ENCODE measurements around the gene WNT7B.

The WNT7B gene

DNA sequence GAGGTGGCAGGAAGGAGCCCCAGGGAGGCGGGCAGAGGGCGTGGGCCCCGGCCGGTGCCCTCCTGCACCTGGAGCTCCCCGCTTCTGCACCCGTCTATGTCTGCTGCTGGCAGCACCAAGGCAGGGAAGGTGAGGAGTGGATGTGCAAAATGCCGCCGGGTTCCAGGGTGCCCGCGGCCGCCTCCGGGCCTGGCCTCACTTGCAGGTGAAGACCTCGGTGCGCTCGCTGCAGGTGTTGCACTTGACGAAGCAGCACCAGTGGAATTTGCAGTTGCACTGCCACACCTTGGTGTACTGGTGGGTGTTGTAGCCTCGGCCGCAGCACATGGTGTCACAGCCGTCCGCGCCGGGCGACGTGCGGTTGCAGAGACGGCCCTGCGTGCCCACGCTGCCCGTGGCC, 54.3 kb downstream of the WNT7B start:
- no peak overlapping the region for H3K4me3 ChIP-seq (ENCODE audit: low read length, poor library complexity, severe bottlenecking)
- no peaks in the 10 kb centered on the region for H3K79me2 ChIP-seq (ENCODE audit: insufficient read depth, low read length)
- H3K27me3 ChIP-seq (ENCODE audit: insufficient read depth, low read length, poor library complexity, severe bottlenecking): no peaks in the 10 kb centered on the region
- no peak overlapping the region for H2AFZ ChIP-seq (ENCODE audit: low read length)
- H3K9me2 ChIP-seq (replicated peaks; ENCODE audit: low read depth, low read length): no peaks in the 10 kb centered on the region
- TF ChIP-seq EZH2phosphoT487 (IDR thresholded peaks at IDR 0.05; ENCODE audit: borderline replicate concordance): no peak
- TF ChIP-seq, protein P1, sequence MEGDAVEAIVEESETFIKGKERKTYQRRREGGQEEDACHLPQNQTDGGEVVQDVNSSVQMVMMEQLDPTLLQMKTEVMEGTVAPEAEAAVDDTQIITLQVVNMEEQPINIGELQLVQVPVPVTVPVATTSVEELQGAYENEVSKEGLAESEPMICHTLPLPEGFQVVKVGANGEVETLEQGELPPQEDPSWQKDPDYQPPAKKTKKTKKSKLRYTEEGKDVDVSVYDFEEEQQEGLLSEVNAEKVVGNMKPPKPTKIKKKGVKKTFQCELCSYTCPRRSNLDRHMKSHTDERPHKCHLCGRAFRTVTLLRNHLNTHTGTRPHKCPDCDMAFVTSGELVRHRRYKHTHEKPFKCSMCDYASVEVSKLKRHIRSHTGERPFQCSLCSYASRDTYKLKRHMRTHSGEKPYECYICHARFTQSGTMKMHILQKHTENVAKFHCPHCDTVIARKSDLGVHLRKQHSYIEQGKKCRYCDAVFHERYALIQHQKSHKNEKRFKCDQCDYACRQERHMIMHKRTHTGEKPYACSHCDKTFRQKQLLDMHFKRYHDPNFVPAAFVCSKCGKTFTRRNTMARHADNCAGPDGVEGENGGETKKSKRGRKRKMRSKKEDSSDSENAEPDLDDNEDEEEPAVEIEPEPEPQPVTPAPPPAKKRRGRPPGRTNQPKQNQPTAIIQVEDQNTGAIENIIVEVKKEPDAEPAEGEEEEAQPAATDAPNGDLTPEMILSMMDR (conservative IDR thresholded peaks at IDR 0.05; ENCODE audit: low read length): no peak
- no peaks in the 10 kb centered on the region for H3F3A ChIP-seq (ENCODE audit: low read depth)
- H3K4me1 ChIP-seq (ENCODE audit: insufficient read depth, low read length, poor library complexity, severe bottlenecking): no peaks in the 10 kb centered on the region
- no peaks in the 10 kb centered on the region for H3K9me3 ChIP-seq (ENCODE audit: insufficient read depth, low read depth, low read length)
- H3K4me2 ChIP-seq (ENCODE audit: low read depth, low read length, poor library complexity, severe bottlenecking): no peak overlapping the region
- H3K9ac ChIP-seq (ENCODE audit: low read depth, low read length, poor library complexity, severe bottlenecking): no peak overlapping the region
- peaks cover 8% of the 10 kb centered on the region; the same call in 1 of the 2 replicates for H3K36me3 ChIP-seq (ENCODE audit: insufficient read depth, low read length)
- no peaks in the 10 kb centered on the region for H4K20me1 ChIP-seq (ENCODE audit: insufficient read depth, low read length, poor library complexity, severe bottlenecking)

DNA sequence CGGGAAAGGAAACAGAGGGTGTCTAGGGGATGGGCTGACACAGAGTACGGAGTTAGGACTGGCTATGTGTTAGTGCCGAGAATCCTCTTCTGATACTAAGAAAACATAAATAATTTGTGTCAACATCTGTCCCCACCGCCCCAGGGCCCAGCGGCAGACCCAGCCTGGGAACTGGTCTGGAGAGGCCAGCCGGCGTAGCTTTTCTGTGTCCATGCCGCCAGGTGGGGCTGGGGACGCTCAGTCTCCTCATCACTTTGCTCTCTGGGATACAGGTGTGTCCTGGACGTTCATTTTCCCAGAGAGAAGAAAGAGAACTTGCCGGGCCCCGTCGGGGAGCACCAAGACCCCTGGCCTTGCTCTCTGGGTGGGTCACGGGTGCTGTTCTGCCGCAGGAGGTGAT, 54.7 kb downstream of the WNT7B start:
- peaks cover 8% of the 10 kb centered on the region; the same call in 1 of the 2 replicates for H3K36me3 ChIP-seq (ENCODE audit: insufficient read depth, low read length)
- no peaks in the 10 kb centered on the region for H3K27me3 ChIP-seq (ENCODE audit: insufficient read depth, low read length, poor library complexity, severe bottlenecking)
- H4K20me1 ChIP-seq (ENCODE audit: insufficient read depth, low read length, poor library complexity, severe bottlenecking): no peaks in the 10 kb centered on the region
- H3K4me1 ChIP-seq (ENCODE audit: insufficient read depth, low read length, poor library complexity, severe bottlenecking): no peaks in the 10 kb centered on the region
- no peak overlapping the region for H2AFZ ChIP-seq (ENCODE audit: low read length)
- TF ChIP-seq, protein P1 (conservative IDR thresholded peaks at IDR 0.05; ENCODE audit: low read length): no peak
- no peak for TF ChIP-seq EZH2phosphoT487 (IDR thresholded peaks at IDR 0.05; ENCODE audit: borderline replicate concordance)
- no peaks in the 10 kb centered on the region for H3F3A ChIP-seq (ENCODE audit: low read depth)
- no peak overlapping the region for H3K9ac ChIP-seq (ENCODE audit: low read depth, low read length, poor library complexity, severe bottlenecking)
- no peaks in the 10 kb centered on the region for H3K9me2 ChIP-seq (replicated peaks; ENCODE audit: low read depth, low read length)
- H3K4me2 ChIP-seq (ENCODE audit: low read depth, low read length, poor library complexity, severe bottlenecking): no peak overlapping the region
- H3K9me3 ChIP-seq (ENCODE audit: insufficient read depth, low read depth, low read length): no peaks in the 10 kb centered on the region
- H3K79me2 ChIP-seq (ENCODE audit: insufficient read depth, low read length): no peaks in the 10 kb centered on the region
- H3K4me3 ChIP-seq (ENCODE audit: low read length, poor library complexity, severe bottlenecking): no peak overlapping the region

DNA sequence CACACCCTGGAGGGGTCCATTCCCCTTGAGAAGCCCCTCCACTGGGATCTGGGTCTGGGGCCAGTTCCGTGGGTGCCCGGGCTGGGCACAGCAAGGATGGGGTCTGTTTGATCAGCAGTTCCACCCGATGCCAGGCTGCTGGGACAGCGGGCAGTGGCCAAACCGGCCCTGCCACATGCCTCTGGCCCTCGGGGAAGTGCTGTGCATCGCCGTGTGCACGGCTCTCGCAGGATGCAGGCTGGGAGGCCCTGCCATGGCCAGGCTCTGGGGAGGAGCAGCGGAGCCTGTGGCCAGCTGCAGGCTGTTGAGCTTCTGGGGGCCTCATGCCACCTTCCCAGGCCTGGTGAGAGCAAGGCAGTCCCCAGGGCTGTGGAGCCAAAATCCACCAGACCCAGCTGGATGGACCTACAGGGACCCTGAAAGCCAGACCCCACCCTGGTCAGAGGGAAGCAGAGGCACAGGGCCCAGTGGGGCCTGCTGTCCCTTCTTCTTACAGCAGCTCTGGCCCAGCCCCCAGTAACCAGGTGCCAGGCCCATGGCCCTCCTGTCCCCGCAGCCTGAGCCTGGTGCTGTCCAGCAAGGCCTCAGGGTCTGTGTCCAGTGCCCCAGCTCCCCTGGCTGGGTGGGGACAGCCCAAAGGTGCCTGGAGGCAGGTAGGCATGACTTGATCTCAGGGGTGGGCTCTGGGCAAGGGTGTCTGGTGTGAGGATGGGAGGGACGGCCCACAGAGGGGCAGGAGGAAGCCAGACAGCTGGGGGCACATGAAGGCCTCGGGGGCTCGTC, 57.3 kb downstream of the WNT7B start:
- H3K9me2 ChIP-seq (replicated peaks; ENCODE audit: low read depth, low read length): no peaks in the 10 kb centered on the region
- H3K27me3 ChIP-seq (ENCODE audit: insufficient read depth, low read length, poor library complexity, severe bottlenecking): no peaks in the 10 kb centered on the region
- no peaks in the 10 kb centered on the region for H3K9me3 ChIP-seq (ENCODE audit: insufficient read depth, low read depth, low read length)
- no peak overlapping the region for H3K4me2 ChIP-seq (ENCODE audit: low read depth, low read length, poor library complexity, severe bottlenecking)
- no peak for TF ChIP-seq EZH2phosphoT487 (IDR thresholded peaks at IDR 0.05; ENCODE audit: borderline replicate concordance)
- TF ChIP-seq, protein P1 (conservative IDR thresholded peaks at IDR 0.05; ENCODE audit: low read length): no peak
- no peak overlapping the region for H2AFZ ChIP-seq (ENCODE audit: low read length)
- H3F3A ChIP-seq (ENCODE audit: low read depth): no peaks in the 10 kb centered on the region
- no peaks in the 10 kb centered on the region for H3K4me1 ChIP-seq (ENCODE audit: insufficient read depth, low read length, poor library complexity, severe bottlenecking)
- H3K79me2 ChIP-seq (ENCODE audit: insufficient read depth, low read length): no peaks in the 10 kb centered on the region
- H3K36me3 ChIP-seq (ENCODE audit: insufficient read depth, low read length): peaks cover 8% of the 10 kb centered on the region; the same call in 1 of the 2 replicates
- no peaks in the 10 kb centered on the region for H4K20me1 ChIP-seq (ENCODE audit: insufficient read depth, low read length, poor library complexity, severe bottlenecking)
- H3K4me3 ChIP-seq (ENCODE audit: low read length, poor library complexity, severe bottlenecking): no peak overlapping the region
- no peak overlapping the region for H3K9ac ChIP-seq (ENCODE audit: low read depth, low read length, poor library complexity, severe bottlenecking)

Measured in Loucy (cell line).